HepG2 (cell line): ENCODE measurements around the gene ITCH. TPM values are rescaled to one million over a fixed set of nuclear protein-coding genes. Genes with fewer than 3 reads are reported as not detected.

ENCODE experiments used
- HDAC1 ChIP-seq: sonication (generic); formaldehyde crosslinking; IDR thresholded peaks from 2 replicates; pipeline ENCODE4 v1.5.1; 2020; ENCODE audit warnings: mild to moderate bottlenecking, missing genetic modification reagents
- NFIB ChIP-seq: sonication (generic); formaldehyde crosslinking; IDR thresholded peaks from 2 replicates; pipeline ENCODE4 v1.9.0; 2021; ENCODE audit warnings: missing genetic modification reagents, mild to moderate bottlenecking, borderline replicate concordance
- NR2F1 ChIP-seq, 2 experiments: fragments of 450-650 bp in 1 of 2; formaldehyde crosslinking in 1 of 2; IDR thresholded peaks; 2 replicates each; pipeline versions ENCODE4 v1.5.0 to v1.6.1; 2016 to 2020; ENCODE audit warnings: mild to moderate bottlenecking in 1 of 2, missing compliant biosample characterization in 1 of 2, missing genetic modification reagents in 1 of 2, moderate library complexity in 1 of 2
- NR2F6 ChIP-seq, 2 experiments: IDR thresholded peaks; 2 replicates each; pipeline ENCODE4 v1.6.1; 2016; ENCODE audit warnings: antibody characterized with exemption in 1 of 2, mild to moderate bottlenecking in 1 of 2
- PRDM15 ChIP-seq: sonication (generic); formaldehyde crosslinking; IDR thresholded peaks from 2 replicates; pipeline ENCODE4 v1.4.0; 2020; ENCODE audit warnings: missing genetic modification reagents
- SP1 ChIP-seq, 2 experiments: fragments of 450-650 bp in 1 of 2; sonication (generic) in 1 of 2; formaldehyde crosslinking in 1 of 2; IDR thresholded peaks; 2 replicates each; pipeline versions ENCODE4 v1.4.0 to v1.6.1; 2016 to 2020; ENCODE audit warnings: missing genetic modification reagents in 1 of 2
- TBL1XR1 ChIP-seq: fragments of 150-350 bp; IDR thresholded peaks from 2 replicates; pipeline ENCODE4 v1.6.1; 2014; ENCODE audit warnings: borderline replicate concordance, low read length; ENCODE audit not compliant: partially characterized antibody
- THAP8 ChIP-seq: sonication (generic); formaldehyde crosslinking; IDR thresholded peaks from 2 replicates; pipeline ENCODE4 v1.5.1; 2020; ENCODE audit warnings: missing genetic modification reagents, mild to moderate bottlenecking, borderline replicate concordance
- XBP1 ChIP-seq: sonication (generic); formaldehyde crosslinking; IDR thresholded peaks from 2 replicates; pipeline ENCODE4 v1.5.0; 2020; ENCODE audit warnings: missing genetic modification reagents
- ZBTB33 ChIP-seq: sonication (generic); formaldehyde crosslinking; IDR thresholded peaks from 2 replicates; pipeline ENCODE4 v1.4.0; 2020; ENCODE audit warnings: missing genetic modification reagents
- ZBTB40 ChIP-seq, 2 experiments: fragments of 450-650 bp in 1 of 2; sonication (generic) in 1 of 2; formaldehyde crosslinking in 1 of 2; IDR thresholded peaks; 2 replicates each; pipeline versions ENCODE4 v1.6.1 to v1.8.0; 2016 to 2022; ENCODE audit warnings: antibody characterized with exemption in 1 of 2, mild to moderate bottlenecking in 1 of 2, missing genetic modification reagents in 1 of 2
- ZFP36L1 ChIP-seq: sonication (generic); formaldehyde crosslinking; IDR thresholded peaks from 2 replicates; pipeline ENCODE4 v1.8.0; 2022; ENCODE audit warnings: mild to moderate bottlenecking, missing genetic modification reagents, moderate library complexity
- ZNF616 ChIP-seq: sonication (generic); formaldehyde crosslinking; IDR thresholded peaks from 2 replicates; pipeline ENCODE4 v1.5.0; 2020; ENCODE audit warnings: low read depth, mild to moderate bottlenecking, missing genetic modification reagents
- polyA plus RNA-seq, 8 experiments: library from polyadenylated mRNA; depleted of rRNA in 3 of 8; stranded (reverse) in 7 of 8; unstranded in 1 of 8; fragments of >200 nt; fragmentation: Illumina TruSeq in 4 of 8; extraction: Trizol in 4 of 8; gene quantifications; 2 replicates each; pipeline versions ENCODE4 v1.2.1 to v1.2.3, GENCODE V29; 2011 to 2016; ENCODE audit warnings: low read depth in 4 of 8, missing spikeins in 1 of 8, mixed read lengths in 1 of 8; ENCODE audit not compliant: insufficient read depth in 1 of 8
- total RNA-seq, 5 experiments: library from RNA; depleted of rRNA; stranded (reverse); fragments of >200 nt; fragmentation: Illumina TruSeq; extraction: Trizol; gene quantifications; 2 replicates each; pipeline ENCODE4 v1.2.3, GENCODE V29; 2016; ENCODE audit warnings: low read depth in 1 of 5

ITCH gene
- total and polyA plus RNA-seq, 2 of the 13 experiments (the other 11 are each of a cell fraction or from before 2014, with no cell fraction given) = 20.5 to 112 TPM

GRCh38 chr20:34397096-34397495 is 34.0 kb downstream of the ITCH start (continued):
- no peak for TF ChIP-seq HDAC1 (CRISPR knock-in tag)
- peak; percentile 91 for TF ChIP-seq ZBTB33
- TF ChIP-seq TBL1XR1 = no peak
- no peak for TF ChIP-seq SP1 (IDR thresholded peaks at IDR 0.05)
- TF ChIP-seq SP1 (CRISPR knock-in tag; IDR thresholded peaks at IDR 0.05) = no peak
- no peak for TF ChIP-seq ZBTB40 (IDR thresholded peaks at IDR 0.05)
- no peak for TF ChIP-seq ZBTB40 (CRISPR knock-in tag; IDR thresholded peaks at IDR 0.05)
- TF ChIP-seq XBP1 (CRISPR knock-in tag) = no peak
- no peak for TF ChIP-seq ZNF616 (CRISPR knock-in tag)
- no peak for TF ChIP-seq NFIB (CRISPR knock-in tag)
- TF ChIP-seq NR2F6 (IDR thresholded peaks at IDR 0.05) = peak; percentile 52; the same call in 1 of the 2 replicates
- no peak for TF ChIP-seq NR2F6 (CRISPR knock-in tag; IDR thresholded peaks at IDR 0.05)
- no peak for TF ChIP-seq PRDM15 (CRISPR knock-in tag)
- 0 out of 4 replicates have a peak, but pooled peaks of 1 of the 2 experiments have one; percentile 40 for TF ChIP-seq NR2F1 (CRISPR knock-in tag; IDR thresholded peaks at IDR 0.05)
- TF ChIP-seq THAP8 (CRISPR knock-in tag) = no peak
- TF ChIP-seq ZFP36L1 (CRISPR knock-in tag) = no peak
